Measurements from ENCODE around the gene CTSZ.

DNA sequence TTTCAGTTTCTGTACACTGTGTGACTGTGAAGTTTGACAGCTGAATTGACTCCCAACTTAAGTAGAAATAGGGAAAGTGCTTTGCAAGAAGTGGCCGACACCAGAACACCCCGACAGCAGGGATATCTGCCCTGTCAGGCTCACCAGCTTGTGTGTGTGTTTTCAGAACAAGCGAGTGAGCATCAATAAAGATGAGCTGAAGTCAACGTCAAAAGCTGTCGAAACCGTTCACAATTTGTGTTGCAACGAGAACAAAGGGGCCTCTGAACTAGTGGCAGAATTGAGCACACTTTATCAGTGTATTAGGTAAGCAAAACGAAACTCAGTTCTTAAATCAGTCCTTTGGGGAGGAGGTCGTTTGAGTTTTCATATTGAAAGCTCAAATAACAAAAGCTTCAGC, 15.3 kb downstream of the CTSZ start:
- TF ChIP-seq, protein P1, sequence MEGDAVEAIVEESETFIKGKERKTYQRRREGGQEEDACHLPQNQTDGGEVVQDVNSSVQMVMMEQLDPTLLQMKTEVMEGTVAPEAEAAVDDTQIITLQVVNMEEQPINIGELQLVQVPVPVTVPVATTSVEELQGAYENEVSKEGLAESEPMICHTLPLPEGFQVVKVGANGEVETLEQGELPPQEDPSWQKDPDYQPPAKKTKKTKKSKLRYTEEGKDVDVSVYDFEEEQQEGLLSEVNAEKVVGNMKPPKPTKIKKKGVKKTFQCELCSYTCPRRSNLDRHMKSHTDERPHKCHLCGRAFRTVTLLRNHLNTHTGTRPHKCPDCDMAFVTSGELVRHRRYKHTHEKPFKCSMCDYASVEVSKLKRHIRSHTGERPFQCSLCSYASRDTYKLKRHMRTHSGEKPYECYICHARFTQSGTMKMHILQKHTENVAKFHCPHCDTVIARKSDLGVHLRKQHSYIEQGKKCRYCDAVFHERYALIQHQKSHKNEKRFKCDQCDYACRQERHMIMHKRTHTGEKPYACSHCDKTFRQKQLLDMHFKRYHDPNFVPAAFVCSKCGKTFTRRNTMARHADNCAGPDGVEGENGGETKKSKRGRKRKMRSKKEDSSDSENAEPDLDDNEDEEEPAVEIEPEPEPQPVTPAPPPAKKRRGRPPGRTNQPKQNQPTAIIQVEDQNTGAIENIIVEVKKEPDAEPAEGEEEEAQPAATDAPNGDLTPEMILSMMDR (conservative IDR thresholded peaks at IDR 0.05), result no peak
- no peak for TF ChIP-seq EZH2 (IDR thresholded peaks at IDR 0.05; ENCODE audit: low read depth)

Measured in PC-9 (cell line).